Stimulated activated CD8-positive, alpha-beta memory T cell treated with anti-CD3 and anti-CD28 coated beads, Interleukin-7, amount 100 ng/mL, for 48 hours (primary cell): Measurements from ENCODE around the gene PCYT2.
"Not testable (repeated sequence)": the region's sequence is repeated elsewhere in the genome, so short reads cannot be mapped to it uniquely, and the experiment has no call there.

ENCODE experiments used
- DNase-seq, 2 donors: peaks; one replicate each; pipeline ENCODE4 v3.0.0-alpha.2; 2020; ENCODE audit warnings: low read depth in 1 of 2; ENCODE audit errors: extremely low read depth in 1 of 2

The PCYT2 gene

GRCh38 chr17:81911277-81911961 lies at the start of gene PCYT2:
TSS of gene PCYT2 (minus strand) at chr17:81911399. CDS start at chr17:81911355, 44 bp downstream.
- DNase-seq = peak; percentile 86

- DNase-seq = no peak
Observed at GRCh38 chr17:81960130-81960958, 49.1 kb upstream of the PCYT2 start.

GRCh38 chr17:81959362-81960129 lies 48.3 kb upstream of the PCYT2 start:
- peak; percentile 44 to 46 for DNase-seq

DNA sequence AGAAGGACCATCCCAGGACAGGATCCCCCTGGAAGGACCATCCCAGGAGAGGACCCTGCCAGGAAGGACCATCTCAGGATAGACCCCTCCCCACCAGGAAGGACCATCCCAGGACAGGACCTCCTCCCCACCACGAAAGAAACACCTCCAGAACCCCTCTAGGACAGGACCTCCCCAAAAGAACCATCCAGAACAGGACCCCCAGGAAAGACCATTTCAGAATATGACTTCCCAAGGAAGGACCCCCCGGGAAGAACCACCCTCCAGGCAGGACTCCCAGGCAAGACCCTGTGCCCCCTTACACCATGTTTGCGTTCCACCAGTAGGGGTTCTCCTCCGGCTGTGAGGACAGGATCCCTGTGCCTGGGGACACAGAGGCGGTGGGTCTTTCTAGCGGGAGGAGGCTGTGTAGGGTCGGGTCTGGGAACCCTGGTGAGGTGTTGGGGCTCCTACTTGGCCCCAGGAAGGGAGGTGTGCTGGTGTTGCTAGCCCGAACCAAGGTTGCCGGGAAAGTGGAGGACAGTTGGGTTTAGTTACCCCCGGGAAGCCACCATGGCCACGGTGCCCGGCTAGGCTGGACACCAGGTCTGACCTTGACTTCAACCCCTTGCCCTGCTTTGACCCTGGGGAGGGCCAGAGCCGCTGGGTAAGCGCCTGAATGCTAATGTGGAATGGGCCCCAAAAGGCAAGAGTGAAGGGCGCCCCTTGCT lies 47.6 kb upstream of the PCYT2 start:
- no peak for DNase-seq

DNA sequence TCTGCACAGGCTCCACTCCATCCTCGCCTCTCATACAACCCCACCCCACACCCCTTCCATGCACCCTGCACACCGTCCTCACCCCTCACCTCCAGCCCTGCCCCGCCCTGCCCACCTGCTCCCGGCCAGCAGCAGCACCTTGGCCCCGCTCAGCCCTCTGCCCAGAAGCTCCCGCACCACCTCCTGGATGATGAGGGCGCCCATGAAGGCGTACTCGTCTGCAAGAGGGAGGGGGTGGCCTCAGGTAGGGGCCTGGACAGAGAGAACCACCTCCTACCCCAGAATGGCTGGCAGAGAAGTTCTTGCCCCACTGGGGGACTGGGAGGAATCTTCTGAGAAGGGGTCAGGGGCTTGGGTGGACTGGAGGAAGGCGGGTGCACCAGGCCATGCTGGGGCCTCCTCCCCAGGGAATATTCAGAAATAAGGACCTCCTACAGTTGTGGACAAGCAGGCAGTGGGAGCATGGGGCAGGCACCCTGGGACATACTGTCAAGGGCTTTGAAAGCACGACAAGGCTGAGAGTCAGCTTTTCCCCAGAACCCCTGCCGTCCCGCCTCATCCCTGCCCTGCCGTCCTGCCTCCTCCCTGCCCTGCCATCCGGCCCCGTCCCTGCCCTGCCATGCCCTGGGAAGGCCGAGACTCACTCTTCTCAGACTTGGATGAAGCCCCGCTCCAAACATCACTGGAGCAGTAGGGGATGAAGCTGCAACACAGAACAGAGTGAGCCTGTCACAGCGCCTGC lies 46.7 kb upstream of the PCYT2 start:
- no peak for DNase-seq

DNA sequence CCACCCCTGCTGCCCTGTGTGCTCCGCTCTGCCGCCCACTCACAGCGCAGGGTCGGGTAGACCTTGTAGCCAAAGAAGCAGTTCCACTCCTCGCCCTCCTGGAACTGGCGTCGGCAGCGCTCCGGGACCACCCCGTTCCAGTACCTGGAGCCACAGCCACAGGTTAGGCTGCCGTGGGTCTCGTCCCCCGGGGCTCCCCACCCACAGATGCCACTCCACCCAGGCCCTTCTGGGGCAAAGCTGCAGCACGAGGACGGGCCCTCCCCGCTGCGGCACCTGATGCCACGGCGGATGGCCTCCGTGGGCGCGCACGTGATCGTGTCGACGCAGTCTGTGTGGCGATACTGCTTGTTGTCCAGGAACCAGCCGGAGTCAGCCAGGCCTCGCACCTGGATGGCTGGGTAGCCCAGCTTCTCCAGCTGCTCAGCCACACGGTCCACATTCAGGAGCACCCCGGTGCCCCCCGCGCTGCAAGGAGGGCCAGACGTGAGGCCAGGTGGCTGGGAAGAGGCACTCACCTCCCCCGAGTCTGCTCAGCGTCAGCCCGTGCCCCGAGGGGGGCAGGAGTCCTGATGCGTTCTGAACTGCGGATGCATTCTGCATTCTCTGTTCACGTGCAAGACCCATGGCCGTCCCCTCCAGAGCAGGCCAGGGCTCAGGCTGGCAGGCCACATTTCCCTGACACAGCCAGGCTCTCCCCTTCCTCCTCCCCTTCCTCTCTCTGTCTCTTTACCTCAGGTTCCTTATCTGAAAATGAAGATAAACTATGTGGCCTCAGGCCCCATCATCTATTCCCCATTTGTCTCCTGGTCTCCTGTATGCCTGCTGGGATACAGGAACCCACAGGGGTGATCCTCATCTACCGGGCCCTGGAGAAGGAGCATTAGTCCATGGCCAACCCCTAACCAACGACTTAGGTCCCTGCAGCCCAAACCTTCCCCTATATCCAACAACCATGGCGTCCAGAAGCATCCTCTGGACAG lies 45.7 kb upstream of the PCYT2 start:
- DNase-seq = no peak

- DNase-seq = no peak
Observed at GRCh38 chr17:81955756-81956544, 44.8 kb upstream of the PCYT2 start.

DNA sequence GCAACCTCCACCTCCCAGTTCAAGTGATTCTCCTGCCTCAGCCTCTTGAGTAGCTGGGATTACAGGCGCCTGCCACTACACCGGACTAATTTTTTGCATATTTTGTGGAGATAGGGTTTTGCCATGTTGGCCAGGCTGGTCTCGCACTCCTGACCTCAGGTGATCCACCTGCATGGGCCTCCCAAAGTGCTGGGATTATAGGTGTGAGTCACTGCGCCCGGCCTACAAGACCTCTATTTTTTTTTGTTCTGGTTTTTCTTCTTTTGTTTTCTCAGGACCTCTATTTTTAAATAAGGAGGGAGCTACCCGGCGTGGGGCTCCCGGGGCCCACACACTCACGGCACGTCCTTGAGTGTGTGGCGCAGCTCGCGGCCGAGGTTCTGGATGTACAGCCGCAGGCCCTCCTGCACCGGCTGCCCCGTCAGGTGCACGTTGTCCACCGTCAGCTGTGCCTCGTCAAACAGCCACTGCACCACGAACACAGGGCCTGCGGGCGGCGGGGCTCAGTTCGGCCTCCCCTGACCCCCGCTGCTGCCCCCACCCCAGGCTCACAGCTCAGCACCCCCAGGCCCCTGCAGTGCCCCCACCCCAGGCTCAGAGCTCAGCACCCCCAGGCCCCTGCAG lies 44.0 kb upstream of the PCYT2 start:
- DNase-seq = no peak

GRCh38 chr17:81954131-81955057 lies 43.2 kb upstream of the PCYT2 start:
- DNase-seq = no peak

DNA sequence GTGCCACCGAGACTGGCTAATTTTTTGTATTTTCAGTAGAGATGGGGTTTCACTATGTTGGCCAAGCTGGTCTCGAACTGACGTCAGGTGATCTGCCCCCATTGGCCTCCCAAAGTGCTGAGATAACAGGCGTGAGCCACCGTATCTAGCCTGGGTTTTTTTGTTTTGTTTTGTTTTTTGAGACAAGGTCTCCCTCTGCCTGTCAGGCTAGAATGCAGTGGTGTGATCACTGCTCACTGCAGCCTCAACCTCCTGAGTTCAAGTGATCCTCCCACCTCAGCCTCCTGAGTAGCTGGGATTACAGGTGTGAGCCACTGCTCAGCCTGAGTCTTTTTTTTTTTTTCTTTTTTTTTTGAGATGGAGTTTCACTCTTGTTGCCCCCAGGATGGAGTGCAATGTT lies 42.2 kb upstream of the PCYT2 start:
- DNase-seq = not testable (repeated sequence)

DNA sequence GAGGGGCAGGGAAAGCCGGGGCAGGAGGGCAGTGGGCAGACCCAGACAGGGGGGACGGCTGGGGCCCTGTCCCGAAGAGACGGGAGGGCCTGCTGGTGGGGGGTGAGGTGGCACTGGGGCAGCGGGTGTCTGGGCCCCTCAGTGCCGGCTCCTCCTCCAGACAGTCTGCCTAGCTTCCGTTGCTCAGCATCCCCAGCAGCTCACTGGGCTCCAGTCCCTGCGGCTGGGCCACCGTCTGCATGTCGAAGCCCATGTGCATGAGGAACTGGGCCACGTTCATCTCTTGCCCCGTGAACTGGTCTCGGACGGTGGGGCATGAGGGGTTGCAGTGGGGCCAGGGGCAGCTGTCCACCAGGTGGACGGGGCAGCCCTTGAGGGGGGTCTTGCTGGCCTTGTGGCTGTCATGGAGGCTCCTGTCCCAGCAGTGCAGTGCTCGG lies 41.6 kb upstream of the PCYT2 start:
- no peak for DNase-seq

- no peak for DNase-seq
Observed at GRCh38 chr17:81951785-81952684, 40.8 kb upstream of the PCYT2 start.

DNA sequence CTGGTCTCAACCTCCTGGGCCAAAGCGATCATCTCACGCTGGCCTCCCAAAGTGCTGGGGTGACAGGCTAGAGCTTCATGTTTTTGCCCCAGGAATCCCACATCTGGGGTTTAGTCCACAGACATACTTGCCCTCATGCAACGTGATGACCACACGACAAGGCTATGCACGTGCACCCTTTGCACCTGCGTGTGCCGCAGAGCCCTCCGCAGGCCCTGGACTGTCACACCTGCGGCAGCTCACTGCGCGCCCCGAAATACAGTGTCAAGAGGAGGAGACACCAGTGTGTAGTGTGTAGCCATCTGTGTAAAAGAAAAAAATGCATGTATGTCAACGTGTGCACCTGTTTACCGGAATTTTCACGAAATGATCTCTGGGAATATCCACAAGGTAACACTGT lies 39.3 kb upstream of the PCYT2 start:
- DNase-seq = no peak

DNA sequence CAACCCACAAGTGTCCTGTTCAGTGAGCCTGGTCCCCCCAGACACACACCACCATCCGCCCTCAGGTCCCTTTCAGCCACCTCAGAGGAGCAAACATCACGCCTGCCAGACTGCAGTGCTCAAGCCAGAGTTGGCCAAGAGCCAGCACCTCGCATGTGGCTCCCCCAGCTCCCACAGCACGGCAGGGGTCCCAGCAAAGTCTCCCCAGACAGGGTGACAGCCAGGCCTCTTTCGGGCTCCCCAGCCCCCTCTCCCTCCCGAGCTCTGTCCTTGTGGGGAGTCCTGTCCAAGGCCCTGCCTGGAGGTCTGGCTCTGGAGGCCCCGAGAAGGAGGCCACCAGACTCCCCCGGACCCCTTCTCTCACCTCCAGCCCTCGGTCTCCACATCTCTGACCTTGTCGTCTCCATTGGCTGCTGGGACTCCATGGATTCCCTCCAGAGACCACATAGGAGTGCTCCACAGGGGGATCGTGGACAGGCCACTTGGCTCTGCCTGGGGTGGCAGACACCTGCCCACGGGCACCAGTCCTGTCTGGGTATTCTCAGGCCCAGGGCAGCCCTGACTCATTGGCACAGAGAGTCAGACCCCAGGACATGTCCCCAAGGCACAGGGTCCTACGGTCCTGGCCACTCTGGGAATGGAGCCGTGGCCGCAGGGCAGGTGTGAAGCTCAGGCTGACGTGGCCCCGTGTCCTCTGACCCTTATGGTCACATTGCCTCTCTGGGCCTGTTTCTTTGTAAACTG lies 37.6 kb upstream of the PCYT2 start:
- no peak for DNase-seq

- DNase-seq = no peak
Observed at GRCh38 chr17:81947189-81947588, 36.0 kb upstream of the PCYT2 start, which contains the start of gene MYADML2. TSS of gene MYADML2 (minus strand) at chr17:81947233. CDS start at chr17:81941741, 5,492 bp downstream.
